Dendritic cell treated with granulocyte-macrophage colony-stimulating factor and Interleukin-4, amounts not matched to agents 40 ng/mL and 50 ng/mL, for 4 days (primary cell): Measurements from ENCODE around the gene POMGNT1.

ENCODE experiments used
- H3K27ac Mint-ChIP-seq: one replicate; pipeline ENCODE4 v1.8.0; 2022; ENCODE audit warnings: mild to moderate bottlenecking, mixed read lengths
- H3K27me3 Mint-ChIP-seq: one replicate; pipeline ENCODE4 v1.8.0; 2022; ENCODE audit warnings: mild to moderate bottlenecking, mixed read lengths
- H3K36me3 Mint-ChIP-seq: one replicate; pipeline ENCODE4 v1.8.0; 2022; ENCODE audit warnings: low read depth, mixed read lengths
- H3K4me1 Mint-ChIP-seq: one replicate; pipeline ENCODE4 v1.8.0; 2022; ENCODE audit warnings: low read depth, mixed read lengths
- H3K4me3 Mint-ChIP-seq: one replicate; pipeline ENCODE4 v1.8.0; 2022; ENCODE audit warnings: mild to moderate bottlenecking, moderate library complexity, mixed read lengths
- H3K9me3 Mint-ChIP-seq: one replicate; pipeline ENCODE4 v1.8.0; 2022; ENCODE audit warnings: mixed read lengths
- intact Hi-C: fragments of 100-400 bp; cut with micrococcal nuclease; formaldehyde crosslinking; loops from one replicate; pipeline ENCODE4 v1.15.0; 2022

POMGNT1 gene

DNA sequence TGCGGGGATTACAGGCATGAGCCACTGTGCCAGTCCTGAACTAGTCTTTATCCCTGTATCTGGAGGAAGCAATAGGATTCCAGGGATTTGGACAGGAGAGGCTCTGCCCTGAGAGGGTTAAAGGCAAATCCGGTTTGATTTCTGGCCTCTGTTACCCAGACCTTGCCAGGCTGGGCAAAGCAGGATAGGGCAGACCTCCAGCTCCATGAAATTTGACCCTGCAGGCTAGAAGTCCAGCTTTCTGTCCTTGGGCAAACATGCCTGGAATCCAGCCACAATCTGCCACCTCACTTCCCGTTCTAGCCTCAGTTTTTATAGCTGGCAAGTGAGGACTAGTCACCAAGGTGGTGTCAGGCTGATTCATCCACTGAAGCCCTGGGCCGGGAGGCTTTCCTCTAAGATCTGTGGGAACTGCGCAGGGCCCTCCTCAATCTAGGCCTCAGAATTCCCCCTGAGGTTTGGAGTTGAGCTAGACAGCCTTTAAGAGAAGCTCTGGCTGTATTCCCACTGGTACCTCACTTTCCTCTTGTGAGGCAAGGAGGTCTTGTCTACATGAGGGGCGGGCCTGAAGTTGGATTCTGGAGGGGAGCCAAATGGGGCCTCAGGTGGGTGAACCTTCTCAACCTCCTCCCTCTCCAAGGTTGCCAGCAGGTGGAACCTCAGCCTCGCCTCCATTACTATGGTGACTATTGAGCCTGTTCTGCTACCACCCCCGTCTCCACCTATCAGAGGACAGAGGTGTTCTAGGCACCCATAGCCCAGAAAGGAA is 15.0 kb downstream of the POMGNT1 start:
- no peak overlapping the region for H3K4me3 Mint-ChIP-seq
- H3K27me3 Mint-ChIP-seq = peaks cover 5% of the 10 kb centered on the region
- intact Hi-C loops = no loop called here
- peaks cover 10% of the 10 kb centered on the region for H3K4me1 Mint-ChIP-seq
- peaks cover 10% of the 10 kb centered on the region for H3K36me3 Mint-ChIP-seq
- no peak overlapping the region for H3K27ac Mint-ChIP-seq
- H3K9me3 Mint-ChIP-seq = no peaks in the 10 kb centered on the region

- H3K36me3 Mint-ChIP-seq = no peaks in the 10 kb centered on the region
- intact Hi-C loops = no loop called here
- peaks cover 5% of the 10 kb centered on the region for H3K27me3 Mint-ChIP-seq
- H3K4me1 Mint-ChIP-seq = peaks cover 10% of the 10 kb centered on the region
- no peak overlapping the region for H3K4me3 Mint-ChIP-seq
- H3K9me3 Mint-ChIP-seq = no peaks in the 10 kb centered on the region
- H3K27ac Mint-ChIP-seq = no peak overlapping the region
Measured at GRCh38 chr1:46181343-46182260, 16.6 kb downstream of the POMGNT1 start.

GRCh38 chr1:46180082-46180616 is 18.1 kb downstream of the POMGNT1 start:
- H3K27me3 Mint-ChIP-seq = peaks cover 7% of the 10 kb centered on the region
- intact Hi-C loops = no loop called here
- H3K9me3 Mint-ChIP-seq = no peaks in the 10 kb centered on the region
- H3K36me3 Mint-ChIP-seq = no peaks in the 10 kb centered on the region
- H3K4me3 Mint-ChIP-seq = no peak overlapping the region
- no peak overlapping the region for H3K27ac Mint-ChIP-seq
- peaks cover 10% of the 10 kb centered on the region for H3K4me1 Mint-ChIP-seq

GRCh38 chr1:46179138-46180081 is 18.8 kb downstream of the POMGNT1 start:
- intact Hi-C loops = loop anchor here (1.0 kb wide), 1 partner anchor 142 kb away; no protein-coding TSS in a partner anchor
- H3K9me3 Mint-ChIP-seq = no peaks in the 10 kb centered on the region
- H3K27ac Mint-ChIP-seq = no peak overlapping the region
- peaks cover 7% of the 10 kb centered on the region for H3K27me3 Mint-ChIP-seq
- peaks cover 8% of the 10 kb centered on the region for H3K4me1 Mint-ChIP-seq
- no peak overlapping the region for H3K4me3 Mint-ChIP-seq
- no peaks in the 10 kb centered on the region for H3K36me3 Mint-ChIP-seq

DNA sequence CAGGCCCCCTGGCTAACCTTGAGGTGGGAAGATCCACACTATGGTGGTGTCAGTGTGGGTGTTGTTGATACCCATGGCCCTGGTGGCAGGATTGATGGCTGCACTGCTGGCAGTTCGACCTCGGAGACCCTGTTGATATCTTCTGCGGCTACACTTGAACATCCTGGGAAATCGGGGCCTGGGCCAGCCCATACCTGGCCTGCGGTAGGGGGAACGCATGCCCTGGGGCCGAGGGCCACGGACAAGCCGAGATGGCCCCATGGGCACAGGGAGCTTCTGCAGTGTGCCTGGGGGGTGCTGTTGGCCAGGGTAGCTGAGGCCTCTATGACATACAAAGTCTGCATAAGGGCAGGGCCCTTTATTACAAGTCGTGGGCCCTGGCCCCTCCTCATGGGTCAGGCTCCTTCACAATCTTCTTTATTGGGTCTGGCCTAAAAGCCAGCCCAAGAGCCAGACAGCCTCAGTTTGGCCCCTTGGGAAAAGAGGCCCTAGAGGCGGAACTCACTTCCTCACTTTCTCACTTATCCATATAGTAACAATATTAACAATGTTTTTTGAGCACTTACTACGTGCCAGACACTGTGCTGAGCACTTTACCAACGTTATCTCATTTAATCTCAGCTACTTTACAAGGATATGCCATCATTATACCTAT is 21.9 kb downstream of the POMGNT1 start, which contains the start of gene P3R3URF:
Gene P3R3URF, minus strand, starts transcription at position 278 of the 655 bp plus-strand sequence. Its CDS starts 17 bp downstream, at position 261.
- Mint-ChIP-seq H3K36me3 (no peaks in the 10 kb centered on the region), H3K9me3 (no peaks in the 10 kb centered on the region), H3K27ac (no peak within 1 kb of the TSS), H3K27me3 (peaks cover 9% of the 10 kb centered on the region), H3K4me3 (no peak within 1 kb of the TSS), H3K4me1 (no peaks in the 10 kb centered on the region)
- intact Hi-C loops = no loop called here

DNA sequence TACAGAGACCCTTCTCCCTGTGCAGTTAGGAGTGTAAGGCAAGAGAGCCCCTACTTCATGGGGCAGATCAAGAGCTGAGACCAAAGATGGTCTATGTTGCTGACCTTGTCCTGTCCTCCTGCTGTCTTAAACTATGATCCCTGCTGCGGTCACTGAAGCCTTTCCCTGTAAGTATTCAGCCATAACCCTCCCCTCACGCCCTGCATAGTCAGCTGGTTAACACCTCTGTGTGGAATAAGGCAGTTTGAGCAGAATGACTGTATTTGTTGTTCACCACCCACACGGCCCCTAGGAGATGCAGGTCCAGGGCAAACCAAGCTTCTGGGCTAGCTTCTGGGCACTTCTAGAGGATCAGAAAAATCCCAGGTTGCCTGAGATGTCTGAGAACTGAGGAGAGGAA is 23.0 kb downstream of the POMGNT1 start:
- Mint-ChIP-seq H3K27ac (no peak overlapping the region), H3K9me3 (no peaks in the 10 kb centered on the region), H3K4me3 (no peak overlapping the region), H3K27me3 (peaks cover 16% of the 10 kb centered on the region), H3K36me3 (no peaks in the 10 kb centered on the region), H3K4me1 (no peaks in the 10 kb centered on the region)
- intact Hi-C loops = no loop called here

- Mint-ChIP-seq H3K27me3 (peaks cover 21% of the 10 kb centered on the region), H3K4me3 (no peak within 1 kb of the TSS), H3K9me3 (no peaks in the 10 kb centered on the region), H3K36me3 (no peaks in the 10 kb centered on the region), H3K27ac (no peak within 1 kb of the TSS), H3K4me1 (no peaks in the 10 kb centered on the region)
- intact Hi-C loops = no loop called here
Measured at GRCh38 chr1:46174448-46175231, 23.6 kb downstream of the POMGNT1 start, which contains the start of gene TSPAN1. Gene TSPAN1 (plus strand): TSS chr1:46175087. CDS start chr1:46181108, 6,021 bp downstream.

- intact Hi-C loops = no loop called here
- Mint-ChIP-seq H3K9me3 (no peaks in the 10 kb centered on the region), H3K27ac (no peak overlapping the region), H3K36me3 (no peaks in the 10 kb centered on the region), H3K27me3 (peaks cover 32% of the 10 kb centered on the region), H3K4me3 (no peak overlapping the region), H3K4me1 (no peaks in the 10 kb centered on the region)
Measured at GRCh38 chr1:46173361-46173856, 24.8 kb downstream of the POMGNT1 start.

GRCh38 chr1:46172321-46172720 is 25.9 kb downstream of the POMGNT1 start:
- Mint-ChIP-seq H3K27ac (no peak overlapping the region), H3K4me3 (no peak overlapping the region), H3K36me3 (no peaks in the 10 kb centered on the region), H3K9me3 (no peaks in the 10 kb centered on the region), H3K27me3 (peaks cover 42% of the 10 kb centered on the region), H3K4me1 (peaks cover 4% of the 10 kb centered on the region)
- intact Hi-C loops = no loop called here

GRCh38 chr1:46171871-46172270 is 26.4 kb downstream of the POMGNT1 start:
- Mint-ChIP-seq H3K36me3 (no peaks in the 10 kb centered on the region), H3K27me3 (peaks cover 47% of the 10 kb centered on the region), H3K4me1 (peaks cover 8% of the 10 kb centered on the region), H3K4me3 (no peak overlapping the region), H3K9me3 (no peaks in the 10 kb centered on the region), H3K27ac (no peak overlapping the region)
- intact Hi-C loops = no loop called here

DNA sequence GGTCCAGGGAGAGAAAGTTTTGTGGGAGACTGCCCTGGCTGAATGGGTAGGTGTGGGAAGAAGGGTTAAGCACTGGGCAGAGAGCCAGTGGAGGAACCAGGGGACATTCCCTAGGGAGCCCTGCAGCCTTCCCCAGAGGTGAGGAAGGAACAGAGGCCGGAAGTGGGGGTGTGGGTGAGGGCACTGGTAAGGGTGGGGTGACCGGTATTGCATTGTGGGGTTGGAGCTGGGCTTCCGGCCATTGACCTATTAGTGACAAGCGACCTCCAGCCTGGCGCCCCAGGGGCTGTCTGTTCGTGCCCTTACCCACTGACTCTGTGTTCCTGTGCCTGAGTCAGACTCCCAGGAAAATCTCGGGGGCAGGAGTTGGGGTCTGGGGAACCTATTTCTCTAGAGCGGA is 26.9 kb downstream of the POMGNT1 start:
- Mint-ChIP-seq H3K9me3 (no peaks in the 10 kb centered on the region), H3K36me3 (no peaks in the 10 kb centered on the region), H3K4me3 (no peak overlapping the region), H3K4me1 (peaks cover 13% of the 10 kb centered on the region), H3K27me3 (peaks cover 52% of the 10 kb centered on the region), H3K27ac (no peak overlapping the region)
- intact Hi-C loops = no loop called here

DNA sequence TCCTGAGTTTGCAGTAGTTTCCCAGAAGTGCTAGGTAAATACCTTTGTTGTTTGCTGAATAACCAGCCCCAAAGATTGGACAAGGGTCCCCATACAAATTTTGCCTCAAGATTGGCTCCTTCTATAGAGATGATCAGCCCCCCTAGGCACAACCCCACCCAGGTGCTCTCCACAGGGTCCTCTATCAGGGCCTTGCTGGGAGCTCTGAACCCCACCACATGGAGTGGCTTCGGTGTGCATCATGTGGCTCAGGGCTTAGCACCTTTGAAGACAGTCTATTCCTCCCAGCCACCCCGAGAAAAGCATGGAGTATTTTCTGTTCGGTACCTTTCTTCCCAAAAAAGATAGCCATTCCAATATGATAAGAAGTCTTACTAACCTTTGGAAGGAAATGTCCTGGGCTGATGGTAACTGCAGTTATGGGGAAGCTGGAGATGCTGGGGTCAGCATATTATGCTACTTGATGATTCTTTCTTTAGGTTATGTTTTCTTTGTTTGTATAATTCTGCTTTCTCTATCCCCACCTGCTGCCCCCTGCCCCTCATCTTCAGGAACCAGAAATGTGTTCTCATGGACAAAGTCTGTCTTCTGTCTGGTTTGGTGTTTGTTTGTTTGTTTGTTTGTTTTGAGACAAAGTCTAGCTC is 28.3 kb downstream of the POMGNT1 start:
- Mint-ChIP-seq H3K36me3 (no peaks in the 10 kb centered on the region), H3K27ac (no peak overlapping the region), H3K4me3 (no peak overlapping the region), H3K27me3 (peaks cover 57% of the 10 kb centered on the region), H3K9me3 (no peaks in the 10 kb centered on the region), H3K4me1 (peaks cover 17% of the 10 kb centered on the region)
- intact Hi-C loops = no loop called here
